NCI-H2227 (cell line): ENCODE data around the gene C19orf67.
"Not testable (repeated sequence)": the region's sequence is repeated elsewhere in the genome, so short reads cannot be mapped to it uniquely, and the experiment has no call there.

Source experiments
- DNase-seq: peaks from one replicate; lab custom pipeline; 2025; ENCODE audit not compliant: unreplicated experiment; lab: John Stamatoyannopoulos, UW

Gene C19orf67

DNA sequence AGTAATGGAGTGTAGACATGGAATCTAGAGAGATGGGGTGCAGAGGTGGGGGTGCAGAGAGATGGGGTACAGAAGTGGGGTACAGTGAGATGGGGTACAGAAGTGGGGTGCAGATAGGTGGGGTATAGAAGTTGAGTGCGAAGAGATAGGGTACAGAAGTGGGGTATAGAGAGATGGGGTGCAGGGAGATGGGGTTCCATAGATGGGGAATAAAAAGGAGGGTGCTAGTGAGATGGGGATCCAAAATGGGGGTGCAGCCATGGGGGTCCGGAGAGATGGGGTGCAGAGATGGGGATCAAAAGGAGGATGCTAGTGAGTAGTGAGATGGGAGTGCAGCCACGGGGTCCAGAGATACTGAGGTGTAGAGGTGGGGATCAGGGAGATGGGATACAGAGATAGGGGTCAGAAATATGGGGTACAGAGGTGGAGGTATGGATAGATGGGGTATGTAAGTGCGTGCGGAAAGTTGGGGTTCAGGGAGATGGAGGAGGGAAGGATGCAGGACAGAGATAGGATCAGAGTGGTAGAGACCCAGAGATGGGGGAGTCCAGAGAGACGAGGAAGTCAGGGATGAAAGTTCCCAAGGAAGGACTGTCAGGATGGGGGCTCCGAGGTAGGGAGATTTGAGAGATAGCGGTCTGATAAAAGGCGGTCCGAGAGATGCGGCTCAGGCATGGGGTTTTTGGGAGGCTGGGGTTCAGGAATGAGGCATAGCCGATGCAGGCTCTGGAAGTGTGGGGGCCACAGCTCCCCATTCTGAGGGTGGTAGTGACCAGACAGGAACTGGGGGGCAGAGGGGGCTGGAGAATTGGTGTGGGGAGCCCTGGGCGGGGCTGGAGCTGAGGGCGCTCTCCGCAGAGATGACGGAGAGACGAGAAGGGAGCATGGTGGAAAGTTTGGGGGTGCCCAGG lies 27.1 kb downstream of the C19orf67 start:
- no peak for DNase-seq

DNA sequence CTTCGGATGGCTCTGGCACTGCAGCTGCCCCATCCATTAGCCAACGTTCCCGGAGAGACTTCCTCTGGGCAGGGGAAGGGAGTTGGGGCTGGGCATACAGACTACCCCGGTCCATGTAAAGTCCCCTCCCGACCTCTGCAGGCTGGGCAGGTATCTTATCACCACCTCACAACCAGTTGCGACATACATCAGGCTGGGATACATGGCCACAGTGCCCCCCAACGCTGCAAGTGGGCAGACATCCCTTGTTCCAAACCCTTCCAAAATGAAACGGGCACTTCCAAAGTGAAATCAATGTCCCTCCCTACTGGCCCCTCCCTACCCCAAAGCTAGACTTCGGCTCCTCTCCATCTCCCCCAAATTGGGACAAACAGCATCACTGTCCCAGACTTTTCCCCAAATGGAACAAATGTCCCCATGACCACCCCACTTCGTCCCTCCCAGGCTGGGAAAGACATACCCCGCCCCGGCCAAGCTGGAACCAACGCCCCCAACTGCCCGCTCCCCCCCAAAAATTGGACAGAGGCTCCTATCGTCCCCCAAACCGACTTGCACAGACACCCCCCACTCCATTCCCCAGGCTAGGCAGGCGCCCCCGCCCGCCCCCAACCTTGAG lies 28.7 kb downstream of the C19orf67 start:
- DNase-seq: no peak

DNA sequence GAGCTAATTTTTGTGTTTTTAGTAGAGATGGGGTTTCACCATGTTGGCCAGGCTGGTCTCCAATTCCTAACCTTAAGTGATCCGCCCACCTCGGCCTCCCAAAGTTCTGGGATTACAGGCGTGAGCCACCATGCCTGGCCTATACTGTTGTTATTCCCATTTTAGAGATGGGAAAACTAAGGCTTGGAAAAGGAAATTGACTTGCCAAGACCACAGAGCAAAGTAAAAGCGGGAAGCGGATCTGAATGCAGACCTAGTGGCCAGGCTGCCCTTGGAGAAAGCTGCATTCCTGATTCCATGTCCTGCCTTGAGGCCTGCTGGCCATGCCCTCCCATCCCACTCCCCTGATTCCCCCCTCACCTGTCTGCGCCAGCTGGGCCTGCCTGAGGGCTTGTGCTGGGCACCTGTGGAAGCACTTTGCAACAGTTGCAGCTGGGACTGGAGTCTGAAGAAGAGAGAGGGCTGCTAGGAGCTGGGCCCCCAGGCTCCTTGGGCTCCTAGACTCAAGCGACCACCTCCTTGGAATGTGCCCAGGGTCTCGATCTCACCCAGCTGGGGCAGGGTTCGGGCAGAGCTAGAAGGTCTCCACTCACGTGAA lies 29.4 kb downstream of the C19orf67 start:
- no peak for DNase-seq

DNA sequence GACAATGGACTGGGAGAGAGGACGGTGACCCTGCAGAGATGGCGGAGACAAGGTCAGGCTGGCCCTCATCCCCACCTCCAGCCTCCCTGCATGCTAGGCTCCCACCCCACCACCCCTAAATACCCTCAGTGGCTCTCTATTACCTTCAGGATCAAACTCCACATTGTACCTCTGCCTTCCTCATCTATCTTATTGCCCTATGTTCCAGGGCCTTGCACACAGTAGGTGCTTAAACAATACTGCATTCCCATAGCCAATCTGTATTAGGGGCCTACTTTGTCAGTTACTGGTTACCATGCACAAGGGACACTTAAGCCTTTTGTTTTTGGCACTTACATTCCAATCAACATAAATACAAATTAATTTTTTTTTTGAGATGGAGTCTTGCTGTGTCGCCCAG lies 30.2 kb downstream of the C19orf67 start:
- no peak for DNase-seq

DNA sequence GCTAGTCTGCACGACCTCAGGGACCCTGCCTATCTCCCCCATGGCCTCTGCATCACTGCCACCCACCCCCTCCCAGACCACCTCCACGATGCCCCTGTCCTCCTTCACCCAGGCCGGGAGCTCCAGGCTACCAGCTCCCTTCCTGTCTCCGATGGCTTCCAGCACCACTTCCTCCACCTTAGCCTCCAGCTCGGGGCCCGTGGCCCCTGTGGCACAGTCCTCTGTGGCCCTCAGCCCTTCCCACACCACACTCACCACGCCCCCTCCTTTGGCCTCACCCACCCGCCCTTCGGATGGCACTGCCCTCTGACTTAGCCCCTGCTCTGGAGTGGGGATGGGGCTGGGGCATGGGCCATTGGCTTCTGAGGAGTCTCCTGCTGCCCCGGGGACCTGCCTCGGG lies 30.9 kb downstream of the C19orf67 start:
- DNase-seq: no peak

DNA sequence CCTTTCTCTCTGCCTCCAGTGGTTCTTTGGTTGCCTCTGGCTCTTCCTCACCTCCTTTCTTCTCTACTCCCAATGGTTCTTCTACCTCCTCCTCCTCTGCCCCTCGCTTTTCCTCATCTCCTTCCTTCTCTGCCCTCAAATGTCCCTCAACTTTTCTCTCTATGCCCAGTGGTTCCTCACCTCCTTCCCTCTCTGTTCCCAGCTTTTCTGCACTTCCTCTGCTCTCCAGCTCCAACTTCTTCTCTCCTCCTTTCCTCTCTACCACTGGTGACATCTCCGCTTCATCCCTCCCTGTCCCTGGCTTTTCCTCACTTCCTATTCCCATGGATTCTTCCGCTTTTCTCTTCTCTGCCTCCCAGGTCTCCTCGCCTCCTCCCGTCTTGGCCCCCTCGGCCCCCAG lies 31.5 kb downstream of the C19orf67 start:
- no peak for DNase-seq

DNA sequence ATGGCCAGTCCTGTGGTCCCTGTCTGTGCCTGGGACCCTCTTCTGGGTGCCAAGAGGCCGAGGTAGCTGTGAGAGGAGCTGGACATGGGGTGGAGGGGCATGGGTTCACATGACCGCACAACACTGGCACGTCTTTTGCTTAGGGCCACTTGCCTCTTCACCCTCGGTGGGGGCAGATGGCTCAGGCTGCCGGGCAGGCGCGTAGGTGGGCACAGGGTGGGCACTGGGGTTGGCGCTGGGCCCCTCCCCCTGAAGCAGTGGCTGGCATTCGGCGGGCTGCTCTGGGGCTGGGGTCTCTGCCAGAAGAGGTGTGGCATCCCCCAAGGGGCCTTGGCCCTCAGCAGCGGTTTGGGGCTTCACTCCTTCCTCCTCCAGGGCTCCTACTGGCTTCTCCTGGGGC lies 32.1 kb downstream of the C19orf67 start:
- DNase-seq: no peak

DNA sequence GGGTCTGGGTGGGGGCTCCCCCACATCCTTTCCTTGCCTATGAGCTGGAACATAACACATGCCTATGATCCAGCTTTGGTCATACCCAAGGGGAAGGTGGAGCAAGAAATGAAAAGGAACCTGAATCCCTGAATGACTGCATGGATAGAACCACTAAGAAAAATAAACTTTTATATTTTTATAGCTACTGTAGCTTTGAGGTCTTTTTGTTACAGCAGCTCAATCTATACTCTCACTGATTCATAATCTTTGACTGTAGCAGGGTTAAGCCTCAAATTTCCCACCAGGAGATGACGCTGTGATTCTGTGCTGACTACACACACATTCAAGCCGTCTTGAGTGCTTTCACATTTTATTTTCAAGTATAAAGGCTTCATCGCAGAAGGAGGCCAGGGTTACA lies 32.6 kb downstream of the C19orf67 start:
- DNase-seq: no peak

DNA sequence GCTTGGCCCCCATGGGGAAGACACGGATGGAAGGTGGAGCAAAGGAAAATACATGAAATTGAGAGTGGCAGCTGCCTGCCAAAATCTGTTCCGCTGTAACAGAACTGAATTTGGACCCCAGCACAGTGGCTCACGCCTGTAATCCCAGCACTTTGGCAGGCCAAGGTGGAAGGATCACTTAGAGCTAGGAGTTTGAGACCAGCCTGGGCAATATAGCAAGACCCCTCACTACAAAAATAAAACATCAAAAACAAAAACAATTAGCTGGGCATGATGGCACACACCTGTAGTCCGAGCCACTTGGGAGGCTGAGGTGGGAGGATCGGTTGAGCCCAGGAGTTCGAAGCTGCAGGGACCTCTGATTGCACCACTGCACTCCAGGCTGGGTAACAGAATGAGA lies 33.1 kb downstream of the C19orf67 start:
- DNase-seq: no peak

DNA sequence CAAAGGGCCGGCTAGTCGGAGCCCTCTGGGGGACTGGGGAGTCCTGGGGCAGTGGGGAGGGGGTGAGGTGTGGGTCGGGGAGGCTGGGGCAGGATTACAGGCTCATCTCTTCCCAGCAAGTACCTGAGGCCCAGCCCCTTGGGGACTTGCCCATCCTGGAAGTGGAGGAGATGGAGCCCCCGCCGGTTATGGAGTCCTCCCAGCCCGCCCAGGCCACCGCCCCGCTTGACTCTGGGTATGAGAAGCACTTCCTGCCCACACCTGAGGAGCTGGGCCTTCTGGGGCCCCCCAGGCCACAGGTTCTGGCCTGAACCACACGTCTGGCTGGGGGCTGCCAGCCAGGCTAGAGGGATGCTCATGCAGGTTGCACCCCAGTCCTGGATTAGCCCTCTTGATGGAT lies 33.6 kb downstream of the C19orf67 start:
- DNase-seq: no peak

DNA sequence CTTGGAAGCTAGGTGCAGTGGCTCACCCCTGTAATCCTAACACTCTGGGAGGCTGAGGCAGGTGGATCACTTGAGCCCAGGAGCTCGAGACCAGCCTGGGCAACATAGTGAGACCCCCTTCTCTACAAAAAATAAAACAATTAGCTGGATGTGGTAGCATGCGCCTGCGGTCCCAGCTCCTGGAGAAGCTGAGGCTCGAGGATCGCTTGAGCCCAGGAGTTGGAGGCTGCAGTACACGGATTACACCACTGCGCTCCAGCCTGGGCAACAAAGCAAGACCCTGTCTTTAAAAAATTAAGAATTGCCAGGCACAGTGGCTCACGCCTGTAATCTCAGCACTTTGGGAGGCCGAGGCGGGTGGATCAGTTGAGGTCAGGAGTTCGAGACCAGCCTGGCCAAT lies 34.6 kb downstream of the C19orf67 start:
- not testable (repeated sequence) for DNase-seq

DNA sequence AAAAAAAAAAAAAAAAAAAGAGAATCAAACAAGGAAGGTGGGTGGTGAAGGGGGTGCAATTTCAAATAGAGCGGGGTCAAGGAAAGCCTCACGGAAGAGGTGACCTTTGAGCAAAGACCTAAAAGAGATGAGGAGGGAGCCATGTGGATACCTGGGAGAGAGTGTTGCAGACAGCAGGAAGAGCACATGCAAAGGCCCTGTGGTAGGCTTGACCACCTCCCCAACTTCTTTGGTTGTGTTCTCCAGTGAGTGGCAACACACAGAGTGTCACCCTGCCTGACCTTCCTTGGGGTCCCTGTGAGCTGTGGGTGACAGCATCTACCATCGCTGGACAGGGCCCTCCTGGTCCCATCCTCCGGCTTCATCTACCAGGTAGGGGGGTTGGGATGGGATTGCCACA lies 35.1 kb downstream of the C19orf67 start:
- DNase-seq: no peak

DNA sequence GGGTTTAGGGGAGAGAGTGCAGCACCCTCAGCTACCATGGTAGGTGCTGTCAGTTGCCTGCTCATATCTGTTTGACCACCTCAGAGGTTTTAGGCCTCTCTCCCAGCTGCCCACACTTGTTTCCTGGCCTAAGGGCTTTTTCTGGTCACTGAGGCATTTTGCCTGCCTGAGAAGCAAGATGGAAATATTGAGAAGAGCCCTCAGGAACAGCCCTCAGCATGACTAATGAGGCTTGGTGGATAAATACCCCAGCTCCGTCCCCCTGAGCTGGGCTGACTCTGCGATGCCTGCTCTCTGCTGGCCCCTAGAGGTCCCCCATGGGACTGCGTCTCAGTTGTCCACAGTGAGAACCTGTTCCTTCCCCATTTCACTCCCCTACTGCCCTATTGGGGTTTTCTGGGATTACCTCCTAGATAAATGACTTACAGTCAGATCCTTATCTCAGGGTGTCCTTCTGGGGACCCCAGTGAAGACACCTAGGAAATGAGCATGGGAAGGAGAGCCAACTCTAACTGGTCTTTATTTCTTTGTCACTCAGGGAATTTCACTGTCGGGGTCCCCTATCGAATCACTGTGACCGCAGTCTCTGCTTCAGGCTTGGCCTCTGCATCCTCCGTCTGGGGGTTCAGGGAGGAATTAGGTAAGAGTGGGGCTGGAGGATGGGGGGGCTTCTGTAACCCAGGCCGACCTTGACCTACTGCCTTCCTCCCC lies 37.0 kb downstream of the C19orf67 start:
- peak; percentile 9 for DNase-seq

DNA sequence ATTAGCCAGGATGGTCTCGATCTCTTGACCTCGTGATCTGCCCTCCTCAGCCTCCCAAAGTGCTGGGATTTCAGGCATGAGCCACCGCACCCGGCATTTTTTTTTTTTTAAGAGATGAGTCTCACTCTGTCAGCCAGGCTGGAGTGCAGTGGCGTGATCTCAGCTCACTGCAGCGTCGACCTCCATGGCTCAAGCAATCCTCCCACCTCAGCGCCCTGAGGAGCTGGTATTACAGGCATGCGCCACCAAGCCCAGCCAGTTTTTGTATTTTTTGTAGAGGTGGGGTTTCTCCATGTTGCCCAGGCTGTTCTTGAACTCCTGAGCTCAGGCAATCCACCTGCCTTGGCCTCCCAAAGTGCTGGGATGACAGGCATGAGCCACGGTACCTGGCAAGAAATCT lies 37.7 kb downstream of the C19orf67 start:
- not testable (repeated sequence) for DNase-seq

DNA sequence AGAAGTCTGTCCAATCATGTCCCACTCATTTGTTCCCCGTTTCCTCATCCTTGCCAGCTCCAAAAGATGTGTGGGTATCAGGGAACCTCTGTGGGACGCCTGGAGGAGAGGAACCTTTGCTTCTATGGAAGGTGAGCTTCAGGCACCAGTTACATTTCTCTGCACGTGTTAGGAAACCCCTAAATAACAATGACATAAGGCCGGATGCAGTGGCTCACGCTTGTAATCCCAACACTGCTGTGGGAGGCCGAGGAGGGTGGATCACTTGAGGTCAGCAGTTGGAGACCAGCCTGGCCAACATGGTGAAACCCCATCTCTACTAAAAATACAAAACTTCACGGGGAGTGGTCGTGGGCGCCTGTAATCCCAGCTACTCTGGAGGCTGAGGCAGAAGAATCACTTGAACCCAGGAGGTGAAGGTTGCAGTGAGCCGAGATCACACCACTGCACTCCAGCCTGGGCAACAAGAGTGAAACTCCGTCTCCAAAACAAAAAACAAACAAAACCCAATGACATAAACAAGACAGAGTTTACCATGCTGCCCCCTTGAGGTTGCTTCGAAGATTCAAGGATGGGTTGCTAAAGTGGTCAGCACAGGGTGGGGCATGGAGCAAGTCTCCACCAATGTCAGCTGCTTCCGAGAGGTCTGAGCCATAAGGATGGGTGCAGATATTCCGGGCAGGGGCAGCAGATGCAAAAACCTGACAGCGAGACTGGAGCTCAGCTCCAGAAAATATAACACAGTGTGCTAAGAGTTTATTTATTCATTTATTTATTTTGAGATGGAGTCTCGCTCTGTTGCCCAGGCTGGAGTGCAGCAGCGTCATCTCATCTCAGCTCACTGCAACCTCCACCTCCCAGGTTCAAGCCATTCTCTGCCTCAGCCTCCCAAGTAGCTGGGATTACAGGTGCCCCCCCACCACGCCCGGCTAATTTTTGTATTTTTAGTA lies 42.6 kb downstream of the C19orf67 start:
- peak; percentile 68 for DNase-seq

DNA sequence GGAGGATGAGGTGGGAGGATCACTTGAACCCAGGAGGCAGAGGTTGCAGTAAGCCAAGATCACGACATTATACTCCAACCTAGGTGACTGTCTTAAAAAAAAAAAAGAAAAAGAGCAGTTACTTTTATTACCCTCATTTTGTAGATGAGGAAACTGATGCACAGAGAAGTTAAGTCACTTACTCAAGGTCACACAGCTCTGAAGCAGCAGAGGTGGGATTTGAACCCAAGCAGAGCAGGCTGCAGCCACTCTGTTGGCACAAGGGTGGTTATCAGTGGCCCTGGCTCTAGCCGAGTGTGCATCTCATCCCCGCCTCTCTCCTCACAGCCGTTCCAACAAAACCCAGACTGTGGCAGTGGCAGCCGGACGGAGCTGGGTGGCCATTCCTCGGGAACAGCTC lies 46.4 kb downstream of the C19orf67 start:
- no peak for DNase-seq

DNA sequence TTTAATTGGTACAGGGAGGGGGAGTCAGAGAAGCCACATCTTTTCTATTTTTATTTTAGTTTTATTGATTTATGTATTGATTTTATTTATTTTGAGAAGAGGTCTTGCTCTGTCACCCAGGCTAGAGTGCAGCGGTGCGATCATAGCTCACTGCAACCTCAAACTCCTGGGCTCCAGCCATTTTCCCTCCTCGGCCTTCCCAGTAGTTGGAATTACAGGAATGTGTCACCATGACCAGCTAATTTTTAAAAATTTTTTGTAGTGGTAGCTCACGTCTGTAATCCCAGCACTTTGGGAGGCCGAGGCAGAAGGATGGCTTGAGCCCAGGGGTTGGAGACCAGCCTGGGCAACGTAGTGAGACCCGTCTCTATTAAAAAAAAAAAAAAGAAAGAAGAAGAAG lies 49.9 kb downstream of the C19orf67 start:
- DNase-seq: no peak

DNA sequence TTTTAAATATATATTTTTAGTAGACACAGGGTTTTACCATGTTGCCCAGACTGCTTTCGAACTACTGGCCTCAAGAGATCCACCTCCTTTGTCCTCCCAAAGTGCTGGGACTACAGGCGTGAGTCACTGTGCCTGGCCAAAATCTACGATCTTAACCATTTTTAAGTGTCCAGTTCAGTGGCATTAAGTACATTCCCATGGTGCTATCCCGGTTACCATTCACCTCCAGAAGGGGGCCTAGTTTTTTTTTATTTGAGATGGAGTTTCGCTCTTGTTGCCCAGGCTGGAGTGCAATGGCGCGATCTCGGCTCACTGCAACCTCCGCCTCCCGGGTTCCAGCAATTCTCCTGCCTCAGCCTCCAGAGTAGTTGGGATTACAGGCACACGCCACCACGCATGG lies 50.4 kb downstream of the C19orf67 start:
- not testable (repeated sequence) for DNase-seq

DNA sequence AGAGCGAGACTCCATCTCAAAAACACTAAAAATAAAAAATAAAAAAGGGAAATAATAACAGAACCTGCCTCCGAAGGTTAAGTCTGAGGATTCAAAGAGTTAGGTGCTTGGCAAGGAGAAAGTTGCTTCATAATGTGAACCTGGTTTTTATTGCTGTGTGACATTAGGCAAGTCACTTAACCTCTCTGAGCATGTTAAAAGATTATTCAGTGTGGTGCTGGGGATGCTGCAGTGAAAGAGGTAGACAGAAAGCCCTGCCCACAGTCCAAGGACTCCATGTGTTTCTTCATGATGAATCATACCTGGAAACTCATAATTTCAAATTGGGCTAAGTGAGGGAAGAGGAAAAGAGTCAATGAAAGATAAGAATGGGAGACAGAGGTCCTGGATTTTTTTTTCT lies 51.6 kb downstream of the C19orf67 start:
- DNase-seq: no peak

DNA sequence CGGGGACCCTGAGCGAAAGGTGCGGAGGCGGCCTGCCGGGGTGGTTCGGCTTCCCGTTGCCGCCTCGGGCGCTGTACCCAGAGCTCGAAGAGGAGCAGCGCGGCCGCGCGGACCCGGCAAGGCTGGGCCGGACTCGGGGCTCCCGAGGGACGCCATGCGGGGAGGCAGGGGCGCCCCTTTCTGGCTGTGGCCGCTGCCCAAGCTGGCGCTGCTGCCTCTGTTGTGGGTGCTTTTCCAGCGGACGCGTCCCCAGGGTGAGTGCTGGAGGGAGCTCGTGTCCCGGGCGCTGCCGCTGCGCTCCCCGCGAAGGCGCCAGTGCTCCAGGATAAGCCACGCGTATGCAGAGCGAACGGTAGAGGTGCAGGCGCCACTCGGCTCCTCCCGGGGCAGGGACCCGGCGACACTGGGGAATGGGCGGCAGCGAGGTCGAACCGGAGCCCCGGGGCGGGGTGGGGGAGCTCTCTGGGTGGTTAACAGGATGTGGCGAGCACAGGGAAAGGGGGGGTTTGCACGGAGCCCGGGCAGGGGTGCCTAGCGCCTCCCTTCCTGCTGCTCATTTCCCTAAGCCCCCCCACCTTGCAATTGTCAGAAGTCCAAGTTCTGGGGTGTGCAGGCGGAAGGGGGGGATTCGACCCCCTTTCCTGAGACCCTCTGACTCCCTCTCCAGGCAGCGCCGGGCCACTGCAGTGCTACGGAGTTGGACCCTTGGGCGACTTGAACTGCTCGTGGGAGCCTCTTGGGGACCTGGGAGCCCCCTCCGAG lies 53.7 kb downstream of the C19orf67 start, which contains the start of gene IL27RA:
Gene IL27RA, plus strand, starts transcription at position 44 of the 762 bp plus-strand sequence. Its CDS starts 111 bp downstream, at position 155.
- peak; percentile 50 for DNase-seq
